AG20443 (cell line): ENCODE data around the gene P3H1.
"Not testable (repeated sequence)": the region's sequence is repeated elsewhere in the genome, so short reads cannot be mapped to it uniquely, and the experiment has no call there.

Source experiments
- DNase-seq: peaks from one replicate; pipeline ENCODE4 v3.0.0; 2012; ENCODE audit warnings: low spot score, mixed read lengths

P3H1 gene

GRCh38 chr1:42730988-42731387 lies 35.8 kb downstream of the P3H1 start:
- DNase-seq, result no peak

GRCh38 chr1:42730002-42730401 lies 36.8 kb downstream of the P3H1 start:
- DNase-seq, result no peak

- DNase-seq, result not testable (repeated sequence)
Measured at GRCh38 chr1:42725820-42726219, 41.0 kb downstream of the P3H1 start.

- DNase-seq, result no peak
Measured at GRCh38 chr1:42723511-42723910, 43.3 kb downstream of the P3H1 start.

GRCh38 chr1:42722403-42722802 lies 44.4 kb downstream of the P3H1 start:
- DNase-seq, result not testable (repeated sequence)

GRCh38 chr1:42721926-42722325 lies 44.9 kb downstream of the P3H1 start:
- no peak for DNase-seq

- no peak for DNase-seq
Measured at GRCh38 chr1:42720868-42721267, 46.0 kb downstream of the P3H1 start.

GRCh38 chr1:42714441-42714840 lies 52.4 kb downstream of the P3H1 start:
- DNase-seq, result not testable (repeated sequence)

- no peak for DNase-seq
Measured at GRCh38 chr1:42713293-42713692, 53.5 kb downstream of the P3H1 start.

GRCh38 chr1:42712808-42713207 lies 54.0 kb downstream of the P3H1 start:
- not testable (repeated sequence) for DNase-seq

- DNase-seq, result no peak
Measured at GRCh38 chr1:42703888-42704464, 62.9 kb downstream of the P3H1 start.

GRCh38 chr1:42700006-42700405 lies 66.8 kb downstream of the P3H1 start:
- no peak for DNase-seq

GRCh38 chr1:42698081-42698813 lies 68.6 kb downstream of the P3H1 start:
- DNase-seq, result no peak
